ENCODE measurements around the gene AMTN. TPM values are rescaled to one million over a fixed set of nuclear protein-coding genes. Genes with fewer than 3 reads are reported as not detected.

AMTN gene
- total and polyA plus RNA-seq, 2 donors (not counting 1 experiment from before 2014, with no cell fraction given) = not detected

- H3K4me2 ChIP-seq (ENCODE audit: extremely low read depth, insufficient read depth, low read length) = no peak overlapping the region
- H3K79me2 ChIP-seq (ENCODE audit: control insufficient read depth, insufficient read depth, low read length) = no peaks in the 10 kb centered on the region
- no peaks in the 10 kb centered on the region for H3K4me1 ChIP-seq (ENCODE audit: control insufficient read depth, extremely low read depth, insufficient read depth, low read length)
- no peak overlapping the region for H3K27ac ChIP-seq (ENCODE audit: insufficient read depth, low read length)
- no peaks in the 10 kb centered on the region for H3K9me3 ChIP-seq (ENCODE audit: control insufficient read depth, insufficient read depth, low read depth, low read length)
- TF ChIP-seq EZH2 (IDR thresholded peaks at IDR 0.05; ENCODE audit: low read length, missing control alignments) (no peak), CTCF (conservative IDR thresholded peaks at IDR 0.05 in 1 of 2, IDR thresholded peaks at IDR 0.05 in 1 of 2; ENCODE audit: low read depth in 1 of 2, low read length in 2 of 2) (no peak)
- H3K27me3 ChIP-seq (ENCODE audit: control insufficient read depth, insufficient read depth, low read length) = no peaks in the 10 kb centered on the region
- H2AFZ ChIP-seq (ENCODE audit: low read length) = no peak overlapping the region
- no peak overlapping the region for H3K9ac ChIP-seq (ENCODE audit: insufficient read depth, low read length)
- DNase-seq (ENCODE audit: low read depth in 2 of 2) = no peak
- no peak overlapping the region for H3K4me3 ChIP-seq (replicated peaks in 1 of 4; ENCODE audit: control extremely low read depth in 1 of 4, insufficient read depth in 1 of 4, low read depth in 3 of 4, low read length in 4 of 4)
- H3K36me3 ChIP-seq (ENCODE audit: control insufficient read depth, insufficient read depth, low read length) = no peaks in the 10 kb centered on the region
- no peaks in the 10 kb centered on the region for H4K20me1 ChIP-seq (ENCODE audit: control insufficient read depth, extremely low read depth, insufficient read depth, low read length)
Measured at GRCh38 chr4:70522626-70523025, 4.3 kb downstream of the AMTN start.

GRCh38 chr4:70530997-70531396 lies 12.6 kb downstream of the AMTN start:
- no peaks in the 10 kb centered on the region for H3K79me2 ChIP-seq (ENCODE audit: control insufficient read depth, insufficient read depth, low read length)
- H2AFZ ChIP-seq (ENCODE audit: low read length) = no peak overlapping the region
- no peak overlapping the region for H3K4me2 ChIP-seq (ENCODE audit: extremely low read depth, insufficient read depth, low read length)
- TF ChIP-seq EZH2 (IDR thresholded peaks at IDR 0.05; ENCODE audit: low read length, missing control alignments) (no peak), CTCF (conservative IDR thresholded peaks at IDR 0.05 in 1 of 2, IDR thresholded peaks at IDR 0.05 in 1 of 2; ENCODE audit: low read depth in 1 of 2, low read length in 2 of 2) (no peak)
- H4K20me1 ChIP-seq (ENCODE audit: control insufficient read depth, extremely low read depth, insufficient read depth, low read length) = no peaks in the 10 kb centered on the region
- DNase-seq (ENCODE audit: low read depth in 2 of 2) = no peak
- no peak overlapping the region for H3K27ac ChIP-seq (ENCODE audit: insufficient read depth, low read length)
- H3K4me3 ChIP-seq (replicated peaks in 1 of 4; ENCODE audit: control extremely low read depth in 1 of 4, insufficient read depth in 1 of 4, low read depth in 3 of 4, low read length in 4 of 4) = no peak overlapping the region
- no peaks in the 10 kb centered on the region for H3K4me1 ChIP-seq (ENCODE audit: control insufficient read depth, extremely low read depth, insufficient read depth, low read length)
- H3K9me3 ChIP-seq (ENCODE audit: control insufficient read depth, insufficient read depth, low read depth, low read length) = no peaks in the 10 kb centered on the region
- no peaks in the 10 kb centered on the region for H3K27me3 ChIP-seq (ENCODE audit: control insufficient read depth, insufficient read depth, low read length)
- H3K36me3 ChIP-seq (ENCODE audit: control insufficient read depth, insufficient read depth, low read length) = no peaks in the 10 kb centered on the region
- no peak overlapping the region for H3K9ac ChIP-seq (ENCODE audit: insufficient read depth, low read length)

GRCh38 chr4:70531981-70532380 lies 13.6 kb downstream of the AMTN start:
- Histone ChIP-seq H3K4me3 (replicated peaks in 1 of 4; ENCODE audit: control extremely low read depth in 1 of 4, insufficient read depth in 1 of 4, low read depth in 3 of 4, low read length in 4 of 4) (no peak overlapping the region), H3K9me3 (ENCODE audit: control insufficient read depth, insufficient read depth, low read depth, low read length) (no peaks in the 10 kb centered on the region), H2AFZ (ENCODE audit: low read length) (no peak overlapping the region), H3K36me3 (ENCODE audit: control insufficient read depth, insufficient read depth, low read length) (no peaks in the 10 kb centered on the region), H4K20me1 (ENCODE audit: control insufficient read depth, extremely low read depth, insufficient read depth, low read length) (no peaks in the 10 kb centered on the region), H3K27me3 (ENCODE audit: control insufficient read depth, insufficient read depth, low read length) (no peaks in the 10 kb centered on the region), H3K79me2 (ENCODE audit: control insufficient read depth, insufficient read depth, low read length) (no peaks in the 10 kb centered on the region), H3K9ac (ENCODE audit: insufficient read depth, low read length) (no peak overlapping the region), H3K4me1 (ENCODE audit: control insufficient read depth, extremely low read depth, insufficient read depth, low read length) (no peaks in the 10 kb centered on the region), H3K27ac (ENCODE audit: insufficient read depth, low read length) (no peak overlapping the region), H3K4me2 (ENCODE audit: extremely low read depth, insufficient read depth, low read length) (no peak overlapping the region)
- no peak for DNase-seq (ENCODE audit: low read depth in 2 of 2)
- no peak for TF ChIP-seq EZH2 (IDR thresholded peaks at IDR 0.05; ENCODE audit: low read length, missing control alignments)
- TF ChIP-seq CTCF (conservative IDR thresholded peaks at IDR 0.05 in 1 of 2, IDR thresholded peaks at IDR 0.05 in 1 of 2; ENCODE audit: low read depth in 1 of 2, low read length in 2 of 2) = no peak

Data from fibroblast of lung (primary cell).